Esophagus squamous epithelium (tissue), 5 donors: Measurements from ENCODE around the gene BBS7. TPM values are rescaled to one million over a fixed set of nuclear protein-coding genes. Genes with fewer than 3 reads are reported as not detected.

ENCODE experiments used
- DNase-seq: peaks from one replicate; lab custom pipeline; 2025; lab: John Stamatoyannopoulos, UW
- H3K27ac ChIP-seq, 4 donors: fragments of 200-600 bp; sonication (generic); one replicate each; pipeline ENCODE4 v1.5.1; 2016 to 2019; ENCODE audit warnings: mild to moderate bottlenecking in 1 of 4
- H3K27me3 ChIP-seq, 4 donors: fragments of 200-600 bp; sonication (generic); 1 replicate in 3 of 4; 2 replicates in 1 of 4; pipeline versions ENCODE4 v1.5.1 to v1.6.0; 2017 to 2021; ENCODE audit warnings: antibody characterized with exemption in 1 of 4
- H3K36me3 ChIP-seq, 3 donors: fragments of 200-600 bp; sonication (generic); one replicate each; pipeline ENCODE4 v1.5.1; 2016 to 2019
- H3K4me1 ChIP-seq, 3 donors: fragments of 200-600 bp; sonication (generic); one replicate each; pipeline ENCODE4 v1.5.1; 2017 to 2019
- H3K4me3 ChIP-seq, 4 donors: fragments of 200-600 bp; sonication (generic); 1 replicate in 3 of 4; 2 replicates in 1 of 4; pipeline ENCODE4 v1.5.1; 2016 to 2019; ENCODE audit warnings: mild to moderate bottlenecking in 2 of 4, moderate library complexity in 1 of 4
- H3K9me3 ChIP-seq, 3 donors: fragments of 200-600 bp; sonication (generic); one replicate each; pipeline ENCODE4 v1.5.1; 2016 to 2019
- CTCF ChIP-seq, 6 experiments: fragments of 450-650 bp in 4 of 6; fragments of 200-600 bp in 2 of 6; sonication (generic) in 2 of 6; IDR thresholded peaks; one replicate each; pipeline ENCODE4 v1.5.1; 2016 to 2019; ENCODE audit warnings: antibody characterized with exemption in 6 of 6, mild to moderate bottlenecking in 4 of 6, moderate library complexity in 4 of 6
- POLR2A ChIP-seq, 4 donors: fragments of 450-650 bp; IDR thresholded peaks; one replicate each; pipeline ENCODE4 v1.6.1; 2017; ENCODE audit warnings: antibody characterized with exemption in 4 of 4, mild to moderate bottlenecking in 4 of 4, moderate library complexity in 3 of 4
- WGBS, 2 donors: methylation state at CpG; one replicate each; pipeline ENCODE4 v1.1.5; 2018; 5-methylcytosine and 5-hydroxymethylcytosine counted together
- intact Hi-C: fragments of 100-400 bp; cut with DNase I; formaldehyde crosslinking; loops from one replicate; pipeline ENCODE4 v1.15.0; 2022
- total RNA-seq, 4 donors: library from RNA; depleted of rRNA; stranded (reverse); fragments of >200 nt; gene quantifications; one replicate each; pipeline ENCODE4 v1.1.0, GENCODE V29; 2016
- donor health status: DM: yes; HTN: yes; CAD: no.

BBS7 gene
- total RNA-seq, 4 donors from 2014 or later, result 10.5 to 16.6 (median 11.8) TPM

DNA sequence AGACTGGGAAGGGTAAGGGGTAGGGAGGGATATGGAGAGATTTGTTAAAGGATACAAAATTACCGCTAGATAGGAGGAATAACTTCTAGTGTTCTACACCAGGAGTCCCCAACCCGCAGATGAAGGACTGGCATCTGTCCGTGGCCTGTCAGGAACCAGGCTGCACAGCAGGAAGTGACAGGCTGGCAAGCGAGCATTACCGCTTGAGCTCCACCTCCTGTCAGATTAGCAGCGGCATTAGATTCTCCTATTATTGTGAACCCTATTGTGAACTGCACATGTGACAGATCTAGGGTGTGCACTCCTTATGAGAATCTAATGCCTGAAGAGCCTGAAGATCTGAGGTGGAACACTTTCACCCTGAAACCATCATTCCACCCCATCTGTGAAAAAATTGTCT lies 27.9 kb upstream of the BBS7 start:
- intact Hi-C loops, result no loop called here
- WGBS, 2 donors, result 30 to 38% methylated on average over 6 of the region's 6 CpGs

DNA sequence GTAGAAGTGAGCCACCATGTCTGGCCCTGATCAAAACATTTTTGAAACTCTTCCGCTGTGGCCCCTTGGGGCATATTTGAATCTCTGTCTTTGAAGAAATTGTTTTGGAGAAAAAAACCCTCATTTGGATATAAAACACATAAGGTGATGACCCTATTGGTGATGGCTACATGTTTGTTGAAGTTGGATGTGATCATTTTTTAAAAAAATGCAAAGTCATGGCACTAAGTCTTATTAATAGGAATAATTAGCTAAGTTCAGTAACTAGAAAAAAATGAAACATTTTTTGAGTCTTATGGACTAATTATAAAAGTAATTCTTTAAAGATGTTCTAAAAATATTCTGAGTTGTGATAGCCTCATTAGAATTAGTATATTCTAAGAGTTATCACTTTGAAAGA lies 17.9 kb upstream of the BBS7 start:
- no peaks in the 10 kb centered on the region for H3K27me3 ChIP-seq
- H3K4me1 ChIP-seq, result no peaks in the 10 kb centered on the region
- intact Hi-C loops, result no loop called here
- no peak for DNase-seq
- TF ChIP-seq CTCF (IDR thresholded peaks at IDR 0.05) (no peak), POLR2A (IDR thresholded peaks at IDR 0.05) (no peak)
- H3K36me3 ChIP-seq, result no peaks in the 10 kb centered on the region
- no peaks in the 10 kb centered on the region for H3K9me3 ChIP-seq
- no peak overlapping the region for H3K4me3 ChIP-seq
- H3K27ac ChIP-seq, result no peak overlapping the region
- WGBS, 2 donors, result 100% methylated on average over 1 of the region's 1 CpG

More for the DNA sequence above, 27.9 kb upstream of the BBS7 start:
- H3K4me1 ChIP-seq, result no peaks in the 10 kb centered on the region
- H3K27ac ChIP-seq, result no peak overlapping the region
- no peak overlapping the region for H3K4me3 ChIP-seq
- no peaks in the 10 kb centered on the region for H3K36me3 ChIP-seq
- TF ChIP-seq CTCF (IDR thresholded peaks at IDR 0.05) (no peak), POLR2A (IDR thresholded peaks at IDR 0.05) (no peak)
- H3K9me3 ChIP-seq, result no peaks in the 10 kb centered on the region
- H3K27me3 ChIP-seq, result no peaks in the 10 kb centered on the region
- DNase-seq, result no peak

GRCh38 chr4:121885115-121885514 lies 14.8 kb upstream of the BBS7 start:
- H3K36me3 ChIP-seq, result no peaks in the 10 kb centered on the region
- WGBS, 2 donors, result 81 to 95% methylated on average over 2 of the region's 2 CpGs
- no peak overlapping the region for H3K4me3 ChIP-seq

GRCh38 chr4:121881158-121881557 lies 10.9 kb upstream of the BBS7 start:
- intact Hi-C loops, result no loop called here
- WGBS, 2 donors, result 64 to 79% methylated on average over 3 of the region's 3 CpGs
- H3K9me3 ChIP-seq, result no peaks in the 10 kb centered on the region
- H3K36me3 ChIP-seq, result no peaks in the 10 kb centered on the region
- TF ChIP-seq CTCF (IDR thresholded peaks at IDR 0.05), result no peak
- TF ChIP-seq POLR2A (IDR thresholded peaks at IDR 0.05), result no peak
- no peak overlapping the region for H3K27ac ChIP-seq
- H3K27me3 ChIP-seq, result peaks cover 0 to 17% (median 0%) of the 10 kb centered on the region in 4 donors
- no peak overlapping the region for H3K4me3 ChIP-seq
- no peak for DNase-seq
- no peaks in the 10 kb centered on the region for H3K4me1 ChIP-seq

More at GRCh38 chr4:121885115-121885514, 14.8 kb upstream of the BBS7 start:
- H3K4me1 ChIP-seq, result no peaks in the 10 kb centered on the region
- H3K9me3 ChIP-seq, result no peaks in the 10 kb centered on the region
- no peaks in the 10 kb centered on the region for H3K27me3 ChIP-seq
- no peak for DNase-seq
- H3K27ac ChIP-seq, result no peak overlapping the region
- no peak for TF ChIP-seq POLR2A (IDR thresholded peaks at IDR 0.05)
- no peak for TF ChIP-seq CTCF (IDR thresholded peaks at IDR 0.05)
- intact Hi-C loops, result no loop called here

DNA sequence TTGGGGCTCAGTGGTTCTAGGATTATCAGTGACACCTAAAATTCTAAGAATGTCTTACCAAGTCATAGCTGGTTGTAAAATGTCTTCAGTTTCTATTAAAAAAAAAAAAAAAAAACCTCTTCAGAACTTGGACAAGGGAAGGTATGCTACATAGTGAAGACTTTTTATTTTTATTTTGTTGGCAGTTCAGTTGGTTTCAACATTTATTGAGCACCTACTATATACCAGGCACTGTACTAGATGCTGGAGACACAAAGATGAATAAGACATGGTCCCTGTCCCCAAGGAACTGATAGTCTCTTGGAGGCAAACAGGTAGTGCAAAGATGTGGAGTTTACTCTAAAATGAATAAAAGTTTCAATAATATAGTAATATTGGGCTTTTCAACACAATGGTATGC lies 8.9 kb upstream of the BBS7 start:
- no peaks in the 10 kb centered on the region for H3K9me3 ChIP-seq

More for the DNA sequence above, 8.9 kb upstream of the BBS7 start:
- intact Hi-C loops, result no loop called here
- Histone ChIP-seq H3K36me3 (no peaks in the 10 kb centered on the region), H3K27ac (no peak overlapping the region), H3K4me1 (no peaks in the 10 kb centered on the region), H3K27me3 (peaks cover 0 to 17% (median 0%) of the 10 kb centered on the region in 4 donors), H3K4me3 (no peak overlapping the region)
- DNase-seq, result no peak
- no peak for TF ChIP-seq CTCF (IDR thresholded peaks at IDR 0.05)
